HepG2 (cell line): ENCODE results near the gene NTN5.

Source experiments
- EZH2 ChIP-seq: conservative IDR thresholded peaks from 2 replicates; pipeline ENCODE4 v1.6.1; 2012; ENCODE audit warnings: mild to moderate bottlenecking, low read depth, low read length, moderate library complexity
- MYNN ChIP-seq: sonication (generic); formaldehyde crosslinking; IDR thresholded peaks from 2 replicates; pipeline ENCODE4 v1.4.0; 2020; ENCODE audit warnings: mild to moderate bottlenecking, low read depth, missing genetic modification reagents
- TF ChIP-seq, protein P1 (sequence below): sonication (generic); formaldehyde crosslinking; IDR thresholded peaks from 2 replicates; pipeline ENCODE4 v1.5.0; 2020; ENCODE audit warnings: mild to moderate bottlenecking, missing genetic modification reagents, moderate library complexity
- TF ChIP-seq, protein P2 (sequence below): sonication (generic); formaldehyde crosslinking; IDR thresholded peaks from 2 replicates; pipeline ENCODE4 v1.4.0; 2020; ENCODE audit warnings: missing genetic modification reagents

DNA sequence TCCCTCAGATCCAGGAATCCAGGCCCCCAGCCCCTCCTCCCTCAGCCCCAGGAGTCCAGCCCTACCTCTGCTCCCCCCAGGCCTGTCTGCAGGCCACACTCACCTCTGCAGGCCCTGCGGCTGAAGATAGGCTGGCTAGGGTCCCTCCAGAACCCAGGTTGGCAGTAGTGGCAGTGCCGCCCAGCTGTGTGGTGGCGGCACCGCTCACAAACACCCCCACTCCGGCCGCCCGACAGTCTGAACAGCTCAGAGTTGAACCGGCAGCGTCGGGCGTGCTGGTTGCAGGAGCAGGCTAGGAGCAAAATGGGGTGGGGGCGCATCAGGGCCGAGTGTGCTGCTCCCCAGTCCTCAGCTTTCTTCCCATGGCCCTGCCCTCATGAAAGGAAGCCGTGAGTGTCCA is 8.3 kb downstream of the NTN5 start:
- no peak for TF ChIP-seq EZH2
- TF ChIP-seq, protein P1, sequence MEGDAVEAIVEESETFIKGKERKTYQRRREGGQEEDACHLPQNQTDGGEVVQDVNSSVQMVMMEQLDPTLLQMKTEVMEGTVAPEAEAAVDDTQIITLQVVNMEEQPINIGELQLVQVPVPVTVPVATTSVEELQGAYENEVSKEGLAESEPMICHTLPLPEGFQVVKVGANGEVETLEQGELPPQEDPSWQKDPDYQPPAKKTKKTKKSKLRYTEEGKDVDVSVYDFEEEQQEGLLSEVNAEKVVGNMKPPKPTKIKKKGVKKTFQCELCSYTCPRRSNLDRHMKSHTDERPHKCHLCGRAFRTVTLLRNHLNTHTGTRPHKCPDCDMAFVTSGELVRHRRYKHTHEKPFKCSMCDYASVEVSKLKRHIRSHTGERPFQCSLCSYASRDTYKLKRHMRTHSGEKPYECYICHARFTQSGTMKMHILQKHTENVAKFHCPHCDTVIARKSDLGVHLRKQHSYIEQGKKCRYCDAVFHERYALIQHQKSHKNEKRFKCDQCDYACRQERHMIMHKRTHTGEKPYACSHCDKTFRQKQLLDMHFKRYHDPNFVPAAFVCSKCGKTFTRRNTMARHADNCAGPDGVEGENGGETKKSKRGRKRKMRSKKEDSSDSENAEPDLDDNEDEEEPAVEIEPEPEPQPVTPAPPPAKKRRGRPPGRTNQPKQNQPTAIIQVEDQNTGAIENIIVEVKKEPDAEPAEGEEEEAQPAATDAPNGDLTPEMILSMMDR (CRISPR knock-in tag) = no peak
- no peak for TF ChIP-seq MYNN (CRISPR knock-in tag)
- TF ChIP-seq, protein P2, sequence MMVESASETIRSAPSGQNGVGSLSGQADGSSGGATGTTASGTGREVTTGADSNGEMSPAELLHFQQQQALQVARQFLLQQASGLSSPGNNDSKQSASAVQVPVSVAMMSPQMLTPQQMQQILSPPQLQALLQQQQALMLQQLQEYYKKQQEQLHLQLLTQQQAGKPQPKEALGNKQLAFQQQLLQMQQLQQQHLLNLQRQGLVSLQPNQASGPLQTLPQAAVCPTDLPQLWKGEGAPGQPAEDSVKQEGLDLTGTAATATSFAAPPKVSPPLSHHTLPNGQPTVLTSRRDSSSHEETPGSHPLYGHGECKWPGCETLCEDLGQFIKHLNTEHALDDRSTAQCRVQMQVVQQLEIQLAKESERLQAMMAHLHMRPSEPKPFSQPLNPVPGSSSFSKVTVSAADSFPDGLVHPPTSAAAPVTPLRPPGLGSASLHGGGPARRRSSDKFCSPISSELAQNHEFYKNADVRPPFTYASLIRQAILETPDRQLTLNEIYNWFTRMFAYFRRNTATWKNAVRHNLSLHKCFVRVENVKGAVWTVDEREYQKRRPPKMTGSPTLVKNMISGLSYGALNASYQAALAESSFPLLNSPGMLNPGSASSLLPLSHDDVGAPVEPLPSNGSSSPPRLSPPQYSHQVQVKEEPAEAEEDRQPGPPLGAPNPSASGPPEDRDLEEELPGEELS (CRISPR knock-in tag) = no peak
